Esophagus muscularis mucosa (tissue), 4 donors: ENCODE data around the gene ANK3. TPM values are rescaled to one million over a fixed set of nuclear protein-coding genes. Genes with fewer than 3 reads are reported as not detected.

Experiments
- DNase-seq: peaks from one replicate; pipeline ENCODE4 v3.0.0-alpha.2; 2017; ENCODE audit errors: extremely low spot score
- H3K27ac ChIP-seq, 4 donors: fragments of 200-600 bp; sonication (generic); replicated peaks in 1 of 4; 1 replicate in 3 of 4; 2 replicates in 1 of 4; pipeline ENCODE4 v1.5.1; 2016 to 2019; ENCODE audit warnings: mild to moderate bottlenecking in 1 of 4
- H3K27me3 ChIP-seq, 4 donors: fragments of 200-600 bp; sonication (generic); one replicate each; pipeline versions ENCODE4 v1.5.1 to v1.6.0; 2016 to 2019
- H3K36me3 ChIP-seq, 4 donors: fragments of 200-600 bp; sonication (generic); one replicate each; pipeline ENCODE4 v1.5.1; 2016 to 2019
- H3K4me1 ChIP-seq, 4 donors: fragments of 200-600 bp; sonication (generic); one replicate each; pipeline ENCODE4 v1.5.1; 2016 to 2019
- H3K4me3 ChIP-seq, 4 donors: fragments of 200-600 bp; sonication (generic); 1 replicate in 2 of 4; 2 replicates in 2 of 4; pipeline ENCODE4 v1.5.1; 2016 to 2019; ENCODE audit warnings: mild to moderate bottlenecking in 4 of 4, moderate library complexity in 1 of 4
- H3K9me3 ChIP-seq, 4 donors: fragments of 200-600 bp; sonication (generic); 1 replicate in 3 of 4; 2 replicates in 1 of 4; pipeline ENCODE4 v1.5.1; 2016 to 2019
- EP300 ChIP-seq: sonication (generic); formaldehyde crosslinking; IDR thresholded peaks from one replicate; pipeline ENCODE4 v1.6.1; 2017; ENCODE audit warnings: antibody characterized with exemption
- POLR2A ChIP-seq: fragments of 450-650 bp; IDR thresholded peaks from one replicate; pipeline ENCODE4 v1.6.1; 2017; ENCODE audit warnings: antibody characterized with exemption, moderate library complexity, mild to moderate bottlenecking, low read depth
- POLR2AphosphoS5 ChIP-seq, 2 donors: sonication (generic); formaldehyde crosslinking; IDR thresholded peaks; one replicate each; pipeline ENCODE4 v1.6.1; 2017; ENCODE audit warnings: antibody characterized with exemption in 2 of 2
- WGBS: methylation state at CpG from one replicate; pipeline ENCODE4 v1.1.5; 2018; 5-methylcytosine and 5-hydroxymethylcytosine counted together
- intact Hi-C: fragments of 100-400 bp; cut with DNase I; formaldehyde crosslinking; loops from one replicate; pipeline ENCODE4 v1.15.1; 2023
- total RNA-seq, 4 donors: library from RNA; depleted of rRNA; stranded (reverse); fragments of >200 nt; gene quantifications; one replicate each; pipeline versions ENCODE4 v1.1.0 to v1.2.1, GENCODE V29; 2016
- TF ChIP-seq, protein P1 (sequence below), 3 experiments: fragments of 200-600 bp in 2 of 3; fragments of 450-650 bp in 1 of 3; sonication (generic) in 2 of 3; IDR thresholded peaks; one replicate each; pipeline ENCODE4 v1.5.1; 2017 to 2019; ENCODE audit warnings: antibody characterized with exemption in 3 of 3, mild to moderate bottlenecking in 2 of 3, moderate library complexity in 1 of 3

Gene ANK3
- total RNA-seq, 4 donors from 2014 or later, result 25.5 to 44.9 (median 26.6) TPM

DNA sequence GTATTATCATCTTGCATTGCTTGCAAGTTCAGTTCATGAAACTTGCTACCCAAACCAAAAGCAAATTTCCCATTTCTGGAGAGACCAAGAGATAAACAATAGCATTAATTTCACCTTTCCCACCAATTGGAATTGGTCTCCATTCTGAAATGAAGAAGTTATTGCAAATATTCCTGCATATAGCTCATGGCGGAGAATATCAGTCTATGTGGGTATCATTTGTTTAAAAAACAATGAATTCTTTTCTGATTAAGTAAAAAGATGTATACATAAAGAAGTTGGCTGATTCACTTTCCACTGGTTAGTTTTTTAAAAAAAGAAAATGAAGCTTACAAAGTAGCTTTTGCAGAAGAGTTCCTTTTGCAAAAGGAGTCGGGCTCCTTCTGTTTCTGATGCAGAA lies 19.5 kb upstream of the ANK3 start:
- no peak overlapping the region for H3K27ac ChIP-seq
- H3K9me3 ChIP-seq, result no peaks in the 10 kb centered on the region
- no peaks in the 10 kb centered on the region for H3K36me3 ChIP-seq
- WGBS, result 91% methylated on average over 2 of the region's 2 CpGs
- no peaks in the 10 kb centered on the region for H3K27me3 ChIP-seq
- TF ChIP-seq, protein P1, sequence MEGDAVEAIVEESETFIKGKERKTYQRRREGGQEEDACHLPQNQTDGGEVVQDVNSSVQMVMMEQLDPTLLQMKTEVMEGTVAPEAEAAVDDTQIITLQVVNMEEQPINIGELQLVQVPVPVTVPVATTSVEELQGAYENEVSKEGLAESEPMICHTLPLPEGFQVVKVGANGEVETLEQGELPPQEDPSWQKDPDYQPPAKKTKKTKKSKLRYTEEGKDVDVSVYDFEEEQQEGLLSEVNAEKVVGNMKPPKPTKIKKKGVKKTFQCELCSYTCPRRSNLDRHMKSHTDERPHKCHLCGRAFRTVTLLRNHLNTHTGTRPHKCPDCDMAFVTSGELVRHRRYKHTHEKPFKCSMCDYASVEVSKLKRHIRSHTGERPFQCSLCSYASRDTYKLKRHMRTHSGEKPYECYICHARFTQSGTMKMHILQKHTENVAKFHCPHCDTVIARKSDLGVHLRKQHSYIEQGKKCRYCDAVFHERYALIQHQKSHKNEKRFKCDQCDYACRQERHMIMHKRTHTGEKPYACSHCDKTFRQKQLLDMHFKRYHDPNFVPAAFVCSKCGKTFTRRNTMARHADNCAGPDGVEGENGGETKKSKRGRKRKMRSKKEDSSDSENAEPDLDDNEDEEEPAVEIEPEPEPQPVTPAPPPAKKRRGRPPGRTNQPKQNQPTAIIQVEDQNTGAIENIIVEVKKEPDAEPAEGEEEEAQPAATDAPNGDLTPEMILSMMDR (IDR thresholded peaks at IDR 0.05), result no peak
- TF ChIP-seq POLR2AphosphoS5 (IDR thresholded peaks at IDR 0.05), result no peak
- no peak for TF ChIP-seq EP300
- TF ChIP-seq POLR2A, result no peak
- no peaks in the 10 kb centered on the region for H3K4me1 ChIP-seq
- DNase-seq, result no peak
- intact Hi-C loops, result no loop called here
- H3K4me3 ChIP-seq, result no peak overlapping the region

DNA sequence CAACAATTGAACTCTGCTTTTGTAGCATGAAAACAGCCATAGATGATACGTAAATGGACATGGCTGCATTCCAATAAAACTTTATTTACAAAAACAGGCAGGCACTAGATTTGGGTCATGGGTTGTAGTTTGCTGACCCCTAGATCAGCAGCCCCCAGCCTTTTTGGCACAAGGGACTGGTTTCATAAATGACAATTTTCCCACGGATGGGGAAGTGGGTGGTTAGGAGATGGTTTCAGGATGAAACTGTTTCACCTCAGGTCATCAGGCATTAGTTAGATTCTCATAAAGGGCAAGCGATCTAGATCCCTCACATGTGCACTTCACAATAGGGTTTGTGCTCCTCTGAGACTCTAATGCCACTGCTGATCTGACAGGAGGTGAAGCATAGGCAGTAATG lies 16.5 kb upstream of the ANK3 start:
- intact Hi-C loops, result no loop called here
- TF ChIP-seq POLR2A (no peak), EP300 (no peak), POLR2AphosphoS5 (IDR thresholded peaks at IDR 0.05) (no peak)
- TF ChIP-seq, protein P1 (IDR thresholded peaks at IDR 0.05), result no peak
- H3K4me3 ChIP-seq, result no peak overlapping the region
- DNase-seq, result no peak
- H3K27ac ChIP-seq, result no peak overlapping the region
- H3K36me3 ChIP-seq, result no peaks in the 10 kb centered on the region
- H3K4me1 ChIP-seq, result no peaks in the 10 kb centered on the region
- whole genome bisulfite sequencing, result 75% methylated on average over 3 of the region's 3 CpGs
- H3K27me3 ChIP-seq, result no peaks in the 10 kb centered on the region
- peaks cover 0 to 10% (median 0%) of the 10 kb centered on the region in 4 donors for H3K9me3 ChIP-seq

DNA sequence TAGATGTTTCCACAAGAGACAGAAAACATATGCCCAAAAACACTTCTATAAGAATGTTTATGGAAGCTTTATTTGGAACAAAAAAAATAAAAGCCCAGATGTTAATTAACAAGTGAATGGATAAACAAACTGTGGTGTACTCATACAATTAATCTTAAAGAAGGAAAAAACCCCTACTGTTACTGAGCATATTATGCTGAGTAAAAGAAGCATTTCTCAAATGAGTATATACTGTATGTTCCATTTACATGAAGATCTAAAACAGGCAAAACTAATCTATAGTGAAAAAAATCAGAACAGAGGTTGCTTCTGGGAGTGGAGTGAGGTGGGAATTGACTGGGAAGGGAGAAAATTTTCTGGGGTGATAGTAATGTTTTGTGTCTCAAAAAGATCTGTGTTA lies 15.5 kb upstream of the ANK3 start:
- Histone ChIP-seq H3K4me3 (no peak overlapping the region), H3K4me1 (peaks cover 0 to 1% (median 0%) of the 10 kb centered on the region in 4 donors), H3K36me3 (no peaks in the 10 kb centered on the region), H3K27ac (no peak overlapping the region), H3K27me3 (no peaks in the 10 kb centered on the region), H3K9me3 (peaks cover 0 to 10% (median 0%) of the 10 kb centered on the region in 4 donors)
- intact Hi-C loops, result no loop called here
- DNase-seq, result no peak
- TF ChIP-seq POLR2AphosphoS5 (IDR thresholded peaks at IDR 0.05), result no peak
- TF ChIP-seq POLR2A, result no peak

DNA sequence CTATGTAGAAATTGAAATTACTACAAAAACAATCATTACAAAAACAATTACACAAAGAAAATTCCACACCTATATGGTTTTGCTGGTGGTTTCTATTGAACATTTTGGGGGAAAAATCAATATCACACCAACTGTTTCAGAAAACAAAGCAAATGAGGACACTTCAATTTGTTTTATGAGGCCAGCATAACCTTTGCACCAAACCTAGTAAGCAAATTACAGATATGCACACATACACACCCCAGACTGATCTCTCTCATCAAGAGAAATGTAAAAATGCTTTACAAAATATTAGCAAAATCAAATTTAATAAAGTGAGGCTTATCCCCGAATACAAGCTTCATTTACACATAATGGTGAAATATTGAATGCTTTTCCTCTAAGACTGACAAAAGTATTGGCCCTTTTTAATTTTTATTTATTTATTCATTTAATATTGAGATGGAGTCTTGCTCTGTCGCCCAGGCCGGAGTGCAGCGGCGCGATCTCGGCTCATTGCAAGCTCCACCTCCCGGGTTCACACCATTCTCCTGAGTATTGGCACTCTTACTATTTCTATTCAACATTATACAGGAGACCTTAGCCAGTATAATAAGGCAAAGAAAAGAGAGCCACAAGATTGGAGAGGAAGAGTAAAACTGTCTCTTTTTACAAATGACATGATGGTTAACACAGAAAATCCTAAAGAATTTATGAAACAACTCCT lies 13.6 kb upstream of the ANK3 start:
- DNase-seq, result no peak
- Histone ChIP-seq H3K36me3 (no peaks in the 10 kb centered on the region), H3K27ac (no peak overlapping the region), H3K27me3 (no peaks in the 10 kb centered on the region), H3K4me3 (no peak overlapping the region), H3K9me3 (peaks cover 0 to 10% (median 0%) of the 10 kb centered on the region in 4 donors), H3K4me1 (peaks cover 3 to 18% (median 9%) of the 10 kb centered on the region in 4 donors)
- intact Hi-C loops, result no loop called here
- 92% methylated on average over 8 of the region's 8 CpGs for WGBS
- TF ChIP-seq POLR2AphosphoS5 (IDR thresholded peaks at IDR 0.05), result no peak

DNA sequence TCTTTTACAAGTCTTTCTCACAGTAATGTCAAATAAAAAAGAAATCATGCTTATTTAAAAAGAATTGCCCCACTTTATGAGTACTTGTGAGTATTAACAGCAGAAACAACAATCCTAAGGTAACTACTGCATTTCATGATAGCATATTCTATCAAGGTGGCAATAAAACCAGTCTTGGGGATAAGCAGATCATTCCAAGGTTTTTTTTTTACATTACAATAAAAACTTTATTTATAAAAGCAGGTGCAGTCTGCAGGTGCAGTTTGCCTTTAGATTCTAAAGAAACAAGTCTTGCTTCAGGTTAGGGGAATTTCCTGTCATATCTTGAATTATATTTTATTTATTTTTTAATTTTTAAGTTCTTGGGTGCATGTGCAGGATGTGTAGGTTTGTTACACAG lies 10.7 kb upstream of the ANK3 start:
- DNase-seq, result no peak
- no peaks in the 10 kb centered on the region for H3K27me3 ChIP-seq
- intact Hi-C loops, result no loop called here

More for the DNA sequence above, 10.7 kb upstream of the ANK3 start:
- peaks cover 0 to 10% (median 0%) of the 10 kb centered on the region in 4 donors for H3K9me3 ChIP-seq
- H3K36me3 ChIP-seq, result no peaks in the 10 kb centered on the region
- H3K27ac ChIP-seq, result no peak overlapping the region
- TF ChIP-seq POLR2A (no peak), EP300 (no peak), POLR2AphosphoS5 (IDR thresholded peaks at IDR 0.05) (no peak)
- TF ChIP-seq, protein P1 (IDR thresholded peaks at IDR 0.05), result no peak
- H3K4me1 ChIP-seq, result peaks cover 3 to 18% (median 9%) of the 10 kb centered on the region in 4 donors
- H3K4me3 ChIP-seq, result no peak overlapping the region
